BE2C (cell line): ENCODE data around the gene FAM229B.
A peak's percentile ranks its signal among the peaks of the same experiment; 100 is the strongest.
"Not testable (repeated sequence)": the region's sequence is repeated elsewhere in the genome, so short reads cannot be mapped to it uniquely, and the experiment has no call there.

Source experiments
- DNase-seq: peaks from one replicate; pipeline ENCODE4 v3.0.0-alpha.2; 2020
- H3K27me3 ChIP-seq: fragments of 250-450 bp; sonication (Bioruptor Pico); 2 replicates; pipeline ENCODE4 v1.5.1; 2020; ENCODE audit warnings: mild to moderate bottlenecking
- H3K36me3 ChIP-seq: fragments of 250-450 bp; sonication (Bioruptor Pico); 2 replicates; pipeline ENCODE4 v1.5.1; 2020; ENCODE audit warnings: mild to moderate bottlenecking
- H3K4me1 ChIP-seq: fragments of 250-450 bp; sonication (Bioruptor Pico); 2 replicates; pipeline ENCODE4 v1.5.1; 2020
- H3K4me3 ChIP-seq: 2 replicates; pipeline ENCODE4 v1.5.1; 2011; ENCODE audit warnings: low read depth, low read length
- H3K9me3 ChIP-seq: fragments of 250-450 bp; sonication (Bioruptor Pico); 2 replicates; pipeline ENCODE4 v1.5.1; 2020
- TF ChIP-seq, protein P1 (sequence below): IDR thresholded peaks from 2 replicates; pipeline ENCODE4 v1.5.1; 2012; ENCODE audit warnings: mild to moderate bottlenecking, low read depth, low read length

FAM229B gene

DNA sequence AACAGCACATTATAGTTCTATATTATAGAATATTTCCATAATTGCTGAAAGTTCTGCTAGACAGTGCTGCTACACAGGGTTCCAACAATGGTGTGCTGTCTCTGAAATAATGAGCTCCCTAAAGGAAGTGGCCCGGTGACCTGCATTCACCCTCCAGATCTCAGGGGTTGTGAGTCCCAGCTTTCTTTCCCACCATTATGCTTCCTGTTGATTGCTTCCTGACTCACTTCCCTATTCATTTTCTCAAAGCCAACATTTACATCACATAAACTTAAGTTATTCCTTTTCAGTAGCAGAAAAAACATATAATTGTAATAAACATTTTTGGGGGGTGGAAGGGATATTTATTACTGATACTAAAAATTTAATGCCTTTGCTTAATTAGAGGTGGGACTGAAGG is 46.4 kb upstream of the FAM229B start:
- TF ChIP-seq, protein P1, sequence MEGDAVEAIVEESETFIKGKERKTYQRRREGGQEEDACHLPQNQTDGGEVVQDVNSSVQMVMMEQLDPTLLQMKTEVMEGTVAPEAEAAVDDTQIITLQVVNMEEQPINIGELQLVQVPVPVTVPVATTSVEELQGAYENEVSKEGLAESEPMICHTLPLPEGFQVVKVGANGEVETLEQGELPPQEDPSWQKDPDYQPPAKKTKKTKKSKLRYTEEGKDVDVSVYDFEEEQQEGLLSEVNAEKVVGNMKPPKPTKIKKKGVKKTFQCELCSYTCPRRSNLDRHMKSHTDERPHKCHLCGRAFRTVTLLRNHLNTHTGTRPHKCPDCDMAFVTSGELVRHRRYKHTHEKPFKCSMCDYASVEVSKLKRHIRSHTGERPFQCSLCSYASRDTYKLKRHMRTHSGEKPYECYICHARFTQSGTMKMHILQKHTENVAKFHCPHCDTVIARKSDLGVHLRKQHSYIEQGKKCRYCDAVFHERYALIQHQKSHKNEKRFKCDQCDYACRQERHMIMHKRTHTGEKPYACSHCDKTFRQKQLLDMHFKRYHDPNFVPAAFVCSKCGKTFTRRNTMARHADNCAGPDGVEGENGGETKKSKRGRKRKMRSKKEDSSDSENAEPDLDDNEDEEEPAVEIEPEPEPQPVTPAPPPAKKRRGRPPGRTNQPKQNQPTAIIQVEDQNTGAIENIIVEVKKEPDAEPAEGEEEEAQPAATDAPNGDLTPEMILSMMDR = no peak
- Histone ChIP-seq H3K36me3 (no peaks in the 10 kb centered on the region), H3K9me3 (no peaks in the 10 kb centered on the region), H3K4me1 (no peaks in the 10 kb centered on the region; the same call in 1 of the 2 replicates), H3K27me3 (no peaks in the 10 kb centered on the region), H3K4me3 (no peak overlapping the region)
- no peak for DNase-seq

DNA sequence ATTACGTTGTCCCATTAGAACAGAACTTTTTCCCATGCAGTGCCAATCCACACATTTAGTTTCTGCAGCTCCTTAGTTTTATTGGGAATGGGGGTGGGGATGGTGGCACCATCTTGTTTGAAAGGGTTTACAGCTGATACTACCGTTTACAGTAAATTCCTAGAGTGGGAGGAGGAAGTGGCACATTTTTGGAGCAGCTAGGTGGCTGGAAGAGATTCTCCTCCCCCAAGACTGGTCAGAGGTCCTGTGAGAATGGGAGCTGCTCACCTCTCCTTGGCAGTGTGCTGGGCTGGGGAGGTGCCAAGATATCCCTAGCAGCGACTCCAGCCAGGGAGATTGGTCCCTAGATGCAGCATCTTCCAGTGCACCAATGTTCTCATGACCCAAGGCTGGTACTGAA is 45.9 kb upstream of the FAM229B start:
- no peaks in the 10 kb centered on the region; the same call in 1 of the 2 replicates for H3K4me1 ChIP-seq
- TF ChIP-seq, protein P1 = no peak
- no peaks in the 10 kb centered on the region for H3K27me3 ChIP-seq
- no peak for DNase-seq
- no peaks in the 10 kb centered on the region for H3K36me3 ChIP-seq
- no peak overlapping the region for H3K4me3 ChIP-seq
- no peaks in the 10 kb centered on the region for H3K9me3 ChIP-seq

DNA sequence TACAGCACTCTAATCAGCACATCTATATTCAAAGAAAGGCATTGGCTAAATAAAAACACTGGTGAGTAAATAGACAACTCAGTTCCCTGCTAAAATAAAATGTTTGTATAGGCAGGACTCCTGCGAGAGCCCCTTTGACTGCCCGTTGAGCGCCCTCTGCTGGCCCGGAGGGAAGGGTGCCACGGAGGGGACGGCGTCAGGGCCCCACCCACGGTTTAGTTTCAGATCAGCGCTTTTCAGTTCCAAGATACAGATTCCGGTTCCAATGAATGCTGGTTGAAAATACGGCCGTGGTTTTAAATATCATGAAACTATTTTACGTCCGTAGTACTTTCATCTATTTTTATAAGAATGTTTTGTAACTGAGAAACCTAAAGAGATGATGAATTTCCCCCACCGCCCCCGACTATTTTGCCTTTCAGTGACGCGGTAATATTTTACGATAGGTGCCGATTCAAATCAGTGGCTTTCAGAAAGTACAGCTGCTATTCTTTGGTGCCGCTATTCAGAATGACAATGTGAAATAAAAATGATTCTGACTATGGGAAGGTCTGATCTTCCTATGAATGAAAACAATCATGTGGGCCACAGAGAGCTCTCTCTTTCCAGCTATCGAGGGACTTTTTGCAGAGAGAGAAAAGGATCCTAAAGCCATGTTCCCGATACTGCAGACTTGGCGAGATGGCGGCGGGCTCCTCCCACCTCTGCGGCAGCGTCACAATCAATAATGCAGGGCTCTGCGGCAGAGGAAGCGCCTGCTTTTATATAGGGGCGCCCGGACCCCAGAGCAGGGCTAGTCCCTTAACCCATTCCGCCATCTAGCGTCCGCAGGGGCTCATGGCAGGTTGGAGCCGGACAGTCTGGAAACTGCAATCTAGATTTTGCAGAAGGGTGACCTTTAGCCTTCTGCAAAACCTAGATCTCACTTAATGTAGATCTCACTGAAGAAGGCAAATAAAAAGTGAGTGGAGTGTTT is 44.1 kb upstream of the FAM229B start:
- no peaks in the 10 kb centered on the region for H3K27me3 ChIP-seq
- H3K36me3 ChIP-seq = no peaks in the 10 kb centered on the region
- TF ChIP-seq, protein P1 = peak; percentile 97
- H3K9me3 ChIP-seq = no peaks in the 10 kb centered on the region
- H3K4me3 ChIP-seq = peak overlapping the region; percentile 73
- peak; percentile 94 for DNase-seq
- H3K4me1 ChIP-seq = no peaks in the 10 kb centered on the region; the same call in 1 of the 2 replicates

DNA sequence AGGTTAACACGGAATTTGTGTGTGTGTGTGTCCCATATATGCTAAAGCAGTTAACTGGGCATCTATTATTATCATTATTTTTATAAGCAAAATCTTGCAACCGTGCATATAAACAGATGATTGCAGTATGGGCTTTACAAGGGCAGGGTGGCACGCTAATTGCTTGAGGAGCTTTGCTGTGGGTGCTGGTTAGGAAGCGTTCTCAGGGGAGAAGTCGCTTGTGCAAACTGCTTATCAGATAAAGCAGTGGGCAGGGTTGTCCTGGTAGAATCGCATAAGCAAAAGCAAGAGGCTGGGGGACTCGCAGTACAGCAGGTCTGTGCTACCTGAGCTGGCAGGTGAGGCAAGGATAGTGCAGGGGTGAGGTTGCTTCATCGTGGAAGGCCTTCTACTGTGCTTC is 43.2 kb upstream of the FAM229B start:
- Histone ChIP-seq H3K27me3 (no peaks in the 10 kb centered on the region), H3K36me3 (no peaks in the 10 kb centered on the region), H3K4me3 (no peak overlapping the region), H3K4me1 (no peaks in the 10 kb centered on the region; the same call in 1 of the 2 replicates), H3K9me3 (no peaks in the 10 kb centered on the region)
- TF ChIP-seq, protein P1 = no peak
- no peak for DNase-seq

DNA sequence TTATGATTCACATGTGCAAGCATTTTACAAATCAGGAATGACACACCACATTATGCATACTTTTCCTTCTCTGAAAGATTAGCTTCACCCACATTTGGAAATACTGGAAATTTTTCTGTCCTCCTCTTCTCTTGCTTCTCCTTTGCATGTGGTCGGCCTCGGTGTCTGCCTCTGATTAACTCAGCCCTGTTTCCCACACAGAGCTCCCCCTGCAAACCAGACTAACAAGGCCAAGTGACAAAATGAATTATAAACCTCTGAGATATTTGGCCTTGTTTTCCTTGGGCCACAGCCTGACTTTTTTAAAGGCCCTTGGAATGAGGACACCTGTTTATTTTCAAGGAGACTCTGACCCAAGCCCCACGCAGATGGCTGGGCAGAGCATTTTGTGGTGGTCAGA is 42.5 kb upstream of the FAM229B start:
- TF ChIP-seq, protein P1 = no peak
- H3K9me3 ChIP-seq = no peaks in the 10 kb centered on the region
- no peak overlapping the region for H3K4me3 ChIP-seq
- H3K4me1 ChIP-seq = no peaks in the 10 kb centered on the region; the same call in 1 of the 2 replicates
- no peaks in the 10 kb centered on the region for H3K27me3 ChIP-seq
- no peak for DNase-seq
- no peaks in the 10 kb centered on the region for H3K36me3 ChIP-seq

DNA sequence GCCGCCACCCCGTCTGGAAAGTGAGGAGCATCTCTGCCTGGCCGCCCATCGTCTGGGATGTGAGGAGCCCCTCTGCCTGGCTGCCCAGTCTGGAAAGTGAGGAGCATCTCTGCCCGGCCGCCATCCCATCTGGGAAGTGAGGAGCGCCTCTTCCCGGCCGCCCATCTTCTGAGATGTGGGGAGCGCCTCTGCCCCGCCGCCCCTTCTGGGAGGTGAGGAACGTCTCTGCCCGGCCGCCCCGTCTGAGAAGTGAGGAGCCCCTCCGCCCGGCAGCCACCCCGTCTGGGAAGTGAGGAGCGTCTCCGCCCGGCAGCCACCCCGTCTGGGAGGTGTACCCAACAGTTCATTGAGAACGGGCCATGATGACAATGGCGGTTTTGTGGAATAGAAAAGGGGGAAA is 39.9 kb upstream of the FAM229B start:
- not testable (repeated sequence) for H3K9me3 ChIP-seq, DNase-seq, H3K4me3 ChIP-seq, H3K36me3 ChIP-seq, H3K4me1 ChIP-seq, H3K27me3 ChIP-seq
